K562 (cell line): ENCODE measurements around the gene INS.

Experiments
- FOXJ2 ChIP-seq: fragments of 200-800 bp; sonication (Bioruptor generic); IDR thresholded peaks from 2 replicates; pipeline ENCODE4 v1.6.1; 2016; ENCODE audit warnings: missing genetic modification characterization, missing compliant biosample characterization
- RBBP5 ChIP-seq: fragments of 200-600 bp; sonication (generic); IDR thresholded peaks from 2 replicates; pipeline ENCODE4 v1.6.1; 2012; ENCODE audit warnings: borderline replicate concordance, mild to moderate bottlenecking, low read length, control low read depth, inconsistent platforms; ENCODE audit not compliant: insufficient read depth, poor library complexity, severe bottlenecking

- TF ChIP-seq RBBP5, result no peak
- TF ChIP-seq FOXJ2 (tag), result no peak
Measured at GRCh38 chr11:2200957-2201519, 40.0 kb upstream of the INS start.
